M059J (cell line): Measurements from ENCODE around the gene SPNS2. TPM values are rescaled to one million over a fixed set of nuclear protein-coding genes. Genes with fewer than 3 reads are reported as not detected.
A peak's percentile ranks its signal among the peaks of the same experiment; 100 is the strongest.

Experiments
- DNase-seq: peaks from one replicate; pipeline ENCODE4 v3.0.0-alpha.2; 2012; ENCODE audit warnings: low read depth
- total RNA-seq: library from RNA; depleted of rRNA; stranded (reverse); fragments of >200 nt; shearing (Covaris generic); gene quantifications from 2 replicates; pipeline ENCODE4 v1.2.3, GENCODE V29; 2014

SPNS2 gene
- total RNA-seq, 1 experiment from 2014 or later = 0.52 TPM

DNA sequence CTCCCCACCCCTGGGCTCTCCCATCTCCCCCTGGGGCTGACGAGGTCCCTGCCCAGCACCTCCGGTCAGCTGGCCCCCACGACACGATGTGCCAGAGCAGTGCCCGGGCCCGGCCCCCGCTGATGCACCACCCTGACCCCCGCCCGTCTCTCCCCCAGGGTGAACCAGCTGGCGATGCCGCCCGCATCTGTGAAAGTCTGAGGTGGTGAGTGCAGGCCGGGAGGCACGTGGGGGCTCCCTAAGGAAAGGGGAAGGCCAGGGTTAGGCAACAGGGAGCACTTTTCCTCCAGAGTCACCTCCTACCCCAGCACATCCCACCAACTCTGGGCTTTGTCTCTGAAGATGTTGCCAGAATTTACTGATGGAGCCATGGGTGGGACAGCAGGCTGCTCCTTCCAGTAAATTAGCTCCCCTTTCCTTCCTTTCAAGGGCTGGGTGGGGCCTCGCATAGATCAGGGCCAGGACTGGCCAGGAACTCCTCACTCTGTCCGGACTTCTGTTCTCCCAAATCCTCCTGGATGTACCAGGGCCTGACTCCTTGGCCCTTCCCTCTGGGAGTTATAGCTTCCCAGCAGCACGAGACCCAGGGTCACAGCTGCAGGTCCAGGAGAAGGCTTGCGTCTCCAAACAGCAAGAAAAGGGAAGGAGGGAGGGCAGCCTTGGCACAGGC is 38.2 kb downstream of the SPNS2 start:
- no peak for DNase-seq

DNA sequence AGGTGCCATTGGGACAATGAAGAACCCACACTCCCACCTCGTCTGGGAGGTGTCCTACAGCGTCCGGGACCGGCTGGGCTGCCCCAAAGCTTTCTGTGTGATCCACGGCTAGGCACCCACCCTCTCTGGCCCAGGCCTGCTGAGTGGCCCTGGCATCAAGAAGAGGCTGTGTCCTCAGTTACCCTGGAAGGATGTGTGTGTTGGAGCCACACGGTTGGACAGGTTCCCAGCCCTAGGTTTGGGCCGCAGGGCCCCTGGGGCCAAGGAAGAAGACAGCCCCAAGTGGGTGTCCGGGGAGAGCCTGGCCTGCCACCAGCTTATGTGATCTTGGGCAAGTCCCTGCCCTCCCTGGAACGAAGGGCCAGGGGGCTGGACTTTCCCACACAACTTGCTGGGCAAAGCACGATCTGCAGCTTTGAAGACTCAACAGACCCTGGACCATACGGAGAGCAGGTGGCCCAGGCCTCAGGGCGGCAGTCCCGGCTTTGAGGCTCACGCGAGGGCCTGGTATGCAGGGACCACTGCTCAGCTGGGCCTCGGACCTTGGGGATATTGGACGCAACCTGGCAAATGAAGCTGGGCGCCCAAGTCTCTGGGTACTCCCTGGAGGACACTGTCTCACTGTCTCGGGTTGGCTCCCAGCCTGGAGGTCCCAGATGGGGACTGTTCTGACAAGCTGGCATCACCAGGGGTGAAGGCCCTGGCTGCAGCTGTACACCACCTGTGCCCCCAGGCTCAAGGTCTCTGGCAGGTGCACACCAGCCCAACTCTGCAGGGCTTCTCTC is 39.0 kb downstream of the SPNS2 start:
- no peak for DNase-seq

DNA sequence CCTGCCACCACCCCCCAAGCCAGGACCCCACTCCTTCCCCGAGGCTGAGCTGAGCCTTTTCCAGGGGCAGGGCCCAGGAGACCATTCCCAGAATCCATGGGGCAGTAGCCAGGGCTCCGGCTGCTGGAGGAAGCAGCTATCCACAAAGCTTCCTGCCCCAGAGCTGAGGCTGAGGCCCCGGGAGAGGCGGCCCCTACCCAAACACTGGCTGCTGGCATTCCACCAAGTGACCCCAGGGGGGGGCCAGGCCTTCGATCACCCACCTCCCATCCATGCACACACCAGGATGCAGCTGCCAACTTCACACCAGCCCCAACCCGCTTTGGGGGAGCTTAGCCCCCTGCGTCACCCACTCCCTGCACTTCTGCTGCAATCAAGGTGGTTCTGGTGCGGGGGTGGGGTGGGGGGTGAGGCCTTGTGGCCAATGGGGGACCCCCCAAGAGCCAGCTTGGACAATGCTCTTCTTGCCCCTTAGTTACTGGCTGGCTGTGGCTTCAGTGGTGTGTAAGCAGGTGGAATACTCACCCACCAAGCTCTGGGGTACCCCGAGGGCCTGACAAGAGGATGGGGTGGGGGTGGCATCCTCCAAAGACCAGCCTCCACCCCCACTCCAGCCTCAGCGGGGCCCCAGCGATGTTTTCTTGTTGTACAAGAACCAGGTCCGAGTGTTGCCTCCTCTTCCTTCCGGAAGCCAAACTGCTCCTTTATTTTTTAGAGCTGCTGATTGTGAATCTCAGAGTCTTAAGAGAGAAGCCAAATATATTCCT is 39.7 kb downstream of the SPNS2 start:
- no peak for DNase-seq

GRCh38 chr17:4539025-4539424 is 40.3 kb downstream of the SPNS2 start:
- DNase-seq = no peak

- DNase-seq = no peak
Observed at GRCh38 chr17:4539576-4540223, 41.0 kb downstream of the SPNS2 start.

DNA sequence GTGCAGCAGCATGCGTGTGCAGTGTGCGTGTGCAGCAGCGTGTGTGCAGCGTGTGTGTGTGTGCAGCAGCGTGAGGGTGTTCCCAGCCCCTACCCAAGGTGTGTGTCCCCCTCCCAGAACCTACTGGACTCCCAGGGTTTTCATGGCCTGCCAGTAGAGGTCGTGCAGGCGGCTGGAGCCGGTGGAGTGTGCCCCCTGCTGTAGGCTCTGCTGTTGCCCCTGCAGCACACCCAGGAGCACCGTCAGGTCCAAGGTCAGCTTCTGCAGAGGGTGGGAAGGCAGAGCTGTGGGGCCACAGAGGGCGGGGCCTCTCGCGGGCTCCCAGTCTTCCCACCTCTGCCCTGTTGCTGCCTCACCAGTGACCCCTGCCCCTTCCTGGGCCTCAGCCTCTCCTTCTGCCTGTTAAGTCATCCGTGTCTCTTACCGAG is 41.6 kb downstream of the SPNS2 start:
- DNase-seq = no peak

- DNase-seq = no peak
Observed at GRCh38 chr17:4540687-4541327, 42.1 kb downstream of the SPNS2 start.

GRCh38 chr17:4541328-4542002 is 42.8 kb downstream of the SPNS2 start:
- no peak for DNase-seq

GRCh38 chr17:4542003-4542725 is 43.5 kb downstream of the SPNS2 start:
- no peak for DNase-seq

GRCh38 chr17:4542726-4543191 is 44.1 kb downstream of the SPNS2 start:
- no peak for DNase-seq

GRCh38 chr17:4543557-4544026 is 44.9 kb downstream of the SPNS2 start:
- no peak for DNase-seq

- no peak for DNase-seq
Observed at GRCh38 chr17:4544135-4544950, 45.7 kb downstream of the SPNS2 start.

GRCh38 chr17:4544951-4545216 is 46.2 kb downstream of the SPNS2 start:
- DNase-seq = no peak

DNA sequence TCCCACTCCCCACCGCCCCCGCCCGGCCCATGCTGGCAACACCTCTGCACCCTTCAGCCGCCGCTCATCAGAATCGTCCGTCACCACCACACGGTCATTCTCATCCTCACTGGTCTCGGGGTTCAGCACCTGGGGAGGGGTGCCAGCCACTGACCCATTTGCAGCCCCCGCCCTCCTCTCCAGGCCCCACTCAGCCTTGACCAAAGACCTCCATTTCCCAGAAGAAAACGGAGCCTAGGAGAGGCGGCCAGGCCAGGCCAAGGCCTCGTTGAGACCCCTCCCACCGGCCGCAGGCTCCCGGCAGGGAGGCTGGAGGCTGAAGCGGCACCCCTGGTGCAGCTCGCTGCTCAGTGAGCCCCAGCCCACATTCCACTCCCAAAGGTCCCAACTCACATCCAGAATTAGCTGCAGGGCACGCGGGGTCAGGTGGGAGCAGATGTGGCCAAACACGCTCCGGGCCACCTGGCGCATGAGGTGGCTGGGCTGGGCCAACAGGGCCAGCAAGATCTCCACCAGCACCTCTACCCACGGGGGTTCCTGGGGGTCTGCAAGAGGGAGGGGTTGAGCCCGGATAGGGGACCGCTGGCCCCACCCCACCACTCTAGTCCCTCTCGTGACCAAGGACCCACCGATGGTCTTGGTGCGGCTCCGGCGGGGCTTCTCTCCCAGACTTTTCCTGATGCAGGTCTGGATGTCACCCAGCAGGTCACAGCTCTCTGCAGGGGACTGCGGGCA is 46.7 kb downstream of the SPNS2 start:
- DNase-seq = no peak

GRCh38 chr17:4547118-4547906 is 48.6 kb downstream of the SPNS2 start:
- DNase-seq = no peak

- DNase-seq = no peak
Observed at GRCh38 chr17:4548061-4548461, 49.4 kb downstream of the SPNS2 start.

DNA sequence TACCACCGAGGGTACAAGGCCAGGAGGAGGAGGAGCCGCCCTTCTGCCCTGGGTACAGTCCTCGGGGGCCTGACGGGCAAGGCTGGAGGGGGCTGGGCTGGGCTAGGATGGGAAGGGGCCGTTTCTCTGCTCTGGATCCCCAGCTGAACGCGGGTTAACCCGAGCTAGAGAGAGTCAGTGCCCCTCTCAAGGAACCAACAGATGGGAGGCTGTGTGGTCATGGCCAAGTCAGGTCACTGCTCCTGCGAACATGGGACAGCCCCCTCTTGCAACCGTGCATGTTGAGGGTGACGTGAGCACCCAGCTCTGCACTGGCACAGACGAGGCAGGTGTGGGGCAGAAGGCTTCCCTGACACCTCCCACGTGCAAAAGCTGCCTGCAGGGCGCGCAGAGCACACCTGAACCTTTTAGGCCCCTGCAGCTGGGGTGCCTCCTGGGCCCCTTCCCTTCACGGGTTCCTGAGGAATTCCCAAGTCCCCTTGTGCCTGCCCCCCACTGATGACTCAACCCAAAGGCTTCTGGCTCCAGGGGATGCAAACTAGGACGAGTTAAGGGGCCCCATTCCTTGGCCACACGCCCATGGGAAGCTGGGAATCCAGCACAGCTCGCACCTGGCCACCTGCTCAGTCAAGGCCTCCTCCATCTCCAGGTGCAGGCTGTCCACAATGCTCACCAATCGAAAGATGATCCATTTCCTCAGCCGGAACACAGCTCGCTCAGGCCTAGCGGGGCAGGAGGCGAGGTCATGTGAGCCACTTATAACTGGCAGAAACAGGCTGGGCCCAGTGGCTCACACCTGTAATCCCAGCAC is 50.2 kb downstream of the SPNS2 start:
- DNase-seq = peak; percentile 17
